Measurements from ENCODE around the gene SDCCAG8. TPM values are rescaled to one million over a fixed set of nuclear protein-coding genes. Genes with fewer than 3 reads are reported as not detected.

The SDCCAG8 gene
- total RNA-seq, 1 donor from 2014 or later: 92.7 TPM

- peaks cover 26% of the 10 kb centered on the region for H3K36me3 ChIP-seq
- H3K4me1 ChIP-seq: peaks cover 17% of the 10 kb centered on the region
- ATAC-seq: no peak
- peaks cover 3% of the 10 kb centered on the region for H3K9me3 ChIP-seq
- no peaks in the 10 kb centered on the region for H3K27me3 ChIP-seq (ENCODE audit: low read depth)
- intact Hi-C loops (cut with DNase I): no loop called here
- DNase-seq: no peak
- H3K27ac ChIP-seq: no peak overlapping the region
- no peak overlapping the region for H3K4me3 ChIP-seq
- no peak for TF ChIP-seq CTCF (IDR thresholded peaks at IDR 0.05)
Observed at GRCh38 chr1:243281672-243282071, 25.8 kb downstream of the SDCCAG8 start.

GRCh38 chr1:243286409-243287122, 30.7 kb downstream of the SDCCAG8 start:
- DNase-seq (no peak), ATAC-seq (peak; percentile 48)
- intact Hi-C loops (cut with DNase I): no loop called here
- no peak for TF ChIP-seq CTCF (IDR thresholded peaks at IDR 0.05)
- H3K4me1 ChIP-seq: peaks cover 36% of the 10 kb centered on the region
- H3K4me3 ChIP-seq: no peak overlapping the region
- H3K27me3 ChIP-seq (ENCODE audit: low read depth): no peaks in the 10 kb centered on the region
- peak overlapping the region; percentile 64 for H3K27ac ChIP-seq
- peaks cover 3% of the 10 kb centered on the region for H3K9me3 ChIP-seq
- peaks cover 37% of the 10 kb centered on the region for H3K36me3 ChIP-seq

GRCh38 chr1:243287123-243287460, 31.3 kb downstream of the SDCCAG8 start:
- no peak for TF ChIP-seq CTCF (IDR thresholded peaks at IDR 0.05)
- Histone ChIP-seq H3K36me3 (peaks cover 37% of the 10 kb centered on the region), H3K9me3 (peaks cover 3% of the 10 kb centered on the region), H3K27ac (peak overlapping the region; percentile 64), H3K4me1 (peaks cover 36% of the 10 kb centered on the region), H3K27me3 (ENCODE audit: low read depth) (no peaks in the 10 kb centered on the region), H3K4me3 (no peak overlapping the region)
- DNase-seq: no peak
- no peak for ATAC-seq
- intact Hi-C loops (cut with DNase I): no loop called here

- TF ChIP-seq CTCF (IDR thresholded peaks at IDR 0.05): no peak
- intact Hi-C loops (cut with DNase I): no loop called here
- Histone ChIP-seq H3K4me1 (peaks cover 36% of the 10 kb centered on the region), H3K27ac (peak overlapping the region; percentile 71), H3K4me3 (no peak overlapping the region), H3K9me3 (peaks cover 2% of the 10 kb centered on the region), H3K36me3 (peaks cover 32% of the 10 kb centered on the region), H3K27me3 (ENCODE audit: low read depth) (no peaks in the 10 kb centered on the region)
- ATAC-seq (peak; percentile 84 to 85), DNase-seq (no peak)
Observed at GRCh38 chr1:243287652-243288051, 31.8 kb downstream of the SDCCAG8 start.

GRCh38 chr1:243288062-243288461, 32.2 kb downstream of the SDCCAG8 start:
- Histone ChIP-seq H3K4me1 (peaks cover 36% of the 10 kb centered on the region), H3K9me3 (no peaks in the 10 kb centered on the region), H3K4me3 (no peak overlapping the region), H3K36me3 (peaks cover 32% of the 10 kb centered on the region), H3K27me3 (ENCODE audit: low read depth) (no peaks in the 10 kb centered on the region), H3K27ac (peak overlapping the region; percentile 71)
- no peak for TF ChIP-seq CTCF (IDR thresholded peaks at IDR 0.05)
- DNase-seq (no peak), ATAC-seq (no peak)
- intact Hi-C loops (cut with DNase I): no loop called here
